Spinal cord (tissue), 10 donors: ENCODE measurements around the gene CFAP73. TPM values are rescaled to one million over a fixed set of nuclear protein-coding genes. Genes with fewer than 3 reads are reported as not detected.

Experiments
- DNase-seq, 6 donors: peaks; one replicate each; pipeline versions ENCODE4 v3.0.0 to v3.0.0-alpha.2; 2013 to 2015; ENCODE audit warnings: low spot score in 6 of 6, low read depth in 4 of 6
- H3K27ac ChIP-seq: one replicate; pipeline ENCODE4 v1.5.1; 2013; ENCODE audit warnings: low read depth, low read length, control low read depth
- H3K27me3 ChIP-seq: one replicate; pipeline ENCODE4 v1.6.1; 2013; ENCODE audit warnings: low read length; ENCODE audit not compliant: control insufficient read depth, insufficient read depth
- H3K36me3 ChIP-seq: one replicate; pipeline ENCODE4 v1.6.1; 2013; ENCODE audit warnings: low read length; ENCODE audit not compliant: control insufficient read depth, insufficient read depth
- H3K4me1 ChIP-seq: one replicate; pipeline ENCODE4 v1.6.1; 2013; ENCODE audit warnings: low read length; ENCODE audit not compliant: control insufficient read depth, insufficient read depth
- H3K4me3 ChIP-seq: one replicate; pipeline ENCODE4 v1.5.1; 2013; ENCODE audit warnings: low read depth, low read length, control low read depth
- H3K9me3 ChIP-seq: one replicate; pipeline ENCODE4 v1.6.1; 2013; ENCODE audit warnings: low read length; ENCODE audit not compliant: control insufficient read depth, insufficient read depth
- WGBS: methylation state at CpG from one replicate; pipeline ENCODE4 v1.1.5; 2013; ENCODE audit warnings: missing lambda C conversion rate; ENCODE audit not compliant: insufficient coverage; 5-methylcytosine and 5-hydroxymethylcytosine counted together
- polyA plus RNA-seq, 2 donors: library from polyadenylated mRNA; unstranded; fragments of 120-200 nt; gene quantifications; one replicate each; pipeline ENCODE4 v1.2.1, GENCODE V29; 2013; ENCODE audit not compliant: insufficient read length in 2 of 2
- total RNA-seq, 2 donors: library from RNA; depleted of rRNA in 1 of 2; stranded (reverse); fragments of 120-200 nt in 1 of 2; fragments of >200 nt in 1 of 2; gene quantifications; one replicate each; pipeline versions ENCODE4 v1.2.3 to v1.2.4, GENCODE V29; 2013 to 2014
- donor health status: healthy.

The CFAP73 gene
- total and polyA plus RNA-seq, 4 donors, result 1.2 to 14.9 (median 10.0) TPM

DNA sequence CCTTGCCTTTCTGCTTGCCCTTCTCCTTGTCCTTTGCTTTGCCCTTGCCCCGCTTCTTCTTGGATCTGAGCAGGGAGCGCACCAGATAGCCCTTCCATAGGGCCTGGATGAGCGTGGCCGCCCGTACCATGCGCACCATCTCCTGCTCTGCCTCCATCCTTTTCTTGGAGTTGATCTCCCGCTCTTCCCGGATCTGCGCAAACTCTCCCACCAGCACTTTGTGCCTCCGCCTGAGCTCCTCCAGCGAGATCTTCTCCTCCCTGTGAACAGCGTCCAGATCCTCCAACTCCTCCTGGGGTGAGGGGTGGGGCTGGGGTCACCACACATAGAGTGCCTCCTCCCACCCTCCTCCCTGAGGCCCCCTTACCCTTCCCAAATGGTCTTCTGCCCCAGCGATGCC, 46.1 kb downstream of the CFAP73 start:
- H3K27ac ChIP-seq, result no peak overlapping the region
- WGBS, result 93% methylated on average over 10 of the region's 13 CpGs

DNA sequence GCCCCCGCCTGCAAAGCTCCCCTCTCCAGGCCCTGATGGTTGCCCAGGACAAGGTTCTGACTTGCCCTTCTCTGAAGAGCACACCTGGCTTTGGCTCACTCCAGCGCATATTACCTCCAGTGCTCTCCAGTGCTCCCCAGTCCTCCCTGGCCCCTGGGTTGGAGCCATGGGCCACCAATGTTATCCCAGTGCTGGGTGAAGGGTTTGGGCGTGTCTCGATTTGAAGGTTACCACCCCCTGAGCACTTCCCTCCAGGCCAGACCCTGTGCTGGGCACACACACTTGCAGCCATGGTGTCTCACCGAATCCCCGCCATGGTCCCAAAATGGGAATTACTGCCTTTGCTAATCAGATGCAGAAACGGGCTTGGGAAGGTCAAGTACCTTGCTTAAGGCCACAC, 47.1 kb downstream of the CFAP73 start:
- Histone ChIP-seq H3K27ac (no peak overlapping the region), H3K4me3 (no peak overlapping the region), H3K36me3 (peaks cover 20% of the 10 kb centered on the region), H3K27me3 (no peaks in the 10 kb centered on the region), H3K9me3 (no peaks in the 10 kb centered on the region), H3K4me1 (peaks cover 17% of the 10 kb centered on the region)
- WGBS, result 85% methylated on average over 4 of the region's 7 CpGs
- no peak for DNase-seq

More for the DNA sequence above, 46.1 kb downstream of the CFAP73 start:
- Histone ChIP-seq H3K36me3 (peaks cover 28% of the 10 kb centered on the region), H3K4me1 (peaks cover 11% of the 10 kb centered on the region), H3K4me3 (no peak overlapping the region), H3K9me3 (no peaks in the 10 kb centered on the region), H3K27me3 (no peaks in the 10 kb centered on the region)
- no peak for DNase-seq

DNA sequence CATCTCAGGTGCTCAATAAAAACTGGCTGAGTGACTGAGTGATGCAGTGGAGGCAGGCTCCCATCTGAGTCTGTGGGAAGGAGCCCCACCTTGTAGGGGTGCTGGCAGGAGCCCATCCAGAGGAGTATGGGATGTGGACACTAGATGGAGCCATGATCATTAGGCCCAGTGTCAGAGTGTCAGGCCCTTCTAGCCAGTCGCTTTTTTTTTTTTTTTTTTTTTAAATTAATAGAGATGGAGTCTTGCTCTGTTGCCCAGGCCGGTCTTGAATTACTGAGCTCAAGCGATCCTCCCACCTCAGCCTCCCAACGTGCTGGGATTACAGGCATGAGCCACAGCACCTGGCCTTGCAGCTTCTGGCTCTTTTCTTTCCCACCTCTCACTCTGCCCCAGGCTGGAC, 47.5 kb downstream of the CFAP73 start:
- Histone ChIP-seq H3K4me3 (no peak overlapping the region), H3K9me3 (no peaks in the 10 kb centered on the region), H3K4me1 (peaks cover 20% of the 10 kb centered on the region), H3K27me3 (no peaks in the 10 kb centered on the region), H3K36me3 (peaks cover 16% of the 10 kb centered on the region), H3K27ac (no peak overlapping the region)
- peak in 3 of 6 donors; percentile 31 to 83 (median 81) for DNase-seq
- WGBS, result 22% methylated on average over 3 of the region's 4 CpGs

DNA sequence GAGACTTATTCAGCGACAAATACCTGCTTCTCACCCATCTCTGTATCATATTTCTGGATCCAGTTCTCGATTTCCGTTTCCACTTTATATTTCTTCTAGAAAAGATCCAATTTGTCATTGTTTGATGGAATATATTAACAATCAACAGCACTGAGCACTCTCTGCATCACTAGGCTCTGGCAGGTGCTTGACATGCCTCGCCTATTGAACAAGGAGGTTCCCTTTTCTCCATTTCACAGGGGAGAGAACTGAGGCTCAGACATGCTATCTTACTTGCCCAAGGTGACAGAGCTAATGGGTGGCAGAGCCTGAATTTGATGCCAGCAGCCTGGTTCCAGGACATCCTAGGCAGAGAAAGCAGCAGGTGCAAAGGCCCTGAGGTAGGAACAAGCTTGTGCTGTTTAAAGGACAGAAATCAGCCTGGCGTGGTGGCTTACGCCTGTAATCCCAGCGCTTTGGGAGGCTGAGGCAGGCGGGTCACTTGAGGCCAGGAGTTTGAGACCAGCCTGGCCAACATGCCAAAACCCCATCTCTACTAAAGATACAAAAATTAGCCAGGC, 48.1 kb downstream of the CFAP73 start:
- H3K9me3 ChIP-seq, result no peaks in the 10 kb centered on the region
- H3K36me3 ChIP-seq, result peaks cover 10% of the 10 kb centered on the region
- peaks cover 19% of the 10 kb centered on the region for H3K4me1 ChIP-seq
- DNase-seq, result no peak
- no peak overlapping the region for H3K27ac ChIP-seq
- no peak overlapping the region for H3K4me3 ChIP-seq
- WGBS, result 100% methylated on average over 4 of the region's 8 CpGs
- no peaks in the 10 kb centered on the region for H3K27me3 ChIP-seq

DNA sequence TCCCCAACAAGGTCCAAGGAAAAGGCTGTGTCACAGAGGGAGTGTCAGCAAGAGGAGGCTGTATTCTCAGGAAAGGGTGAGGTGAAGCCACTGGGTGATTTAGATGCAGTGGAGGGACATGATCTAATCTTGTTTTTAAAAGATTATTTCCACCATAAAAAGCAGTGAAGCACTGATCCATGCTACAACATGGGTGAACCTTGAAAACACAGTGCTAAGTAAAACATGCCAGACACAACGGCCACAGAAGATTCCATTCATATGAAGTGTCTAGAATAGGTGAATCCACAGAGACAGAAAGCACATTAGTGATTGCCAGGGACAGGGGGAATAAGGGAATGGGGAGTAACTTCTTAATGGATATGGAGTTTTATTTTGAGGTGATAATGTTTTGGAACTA, 48.8 kb downstream of the CFAP73 start:
- Histone ChIP-seq H3K27me3 (no peaks in the 10 kb centered on the region), H3K9me3 (no peaks in the 10 kb centered on the region), H3K4me3 (no peak overlapping the region), H3K4me1 (peaks cover 14% of the 10 kb centered on the region), H3K36me3 (peaks cover 5% of the 10 kb centered on the region), H3K27ac (no peak overlapping the region)
- WGBS, result 78% methylated on average over 1 of the region's 1 CpG
- DNase-seq, result no peak

DNA sequence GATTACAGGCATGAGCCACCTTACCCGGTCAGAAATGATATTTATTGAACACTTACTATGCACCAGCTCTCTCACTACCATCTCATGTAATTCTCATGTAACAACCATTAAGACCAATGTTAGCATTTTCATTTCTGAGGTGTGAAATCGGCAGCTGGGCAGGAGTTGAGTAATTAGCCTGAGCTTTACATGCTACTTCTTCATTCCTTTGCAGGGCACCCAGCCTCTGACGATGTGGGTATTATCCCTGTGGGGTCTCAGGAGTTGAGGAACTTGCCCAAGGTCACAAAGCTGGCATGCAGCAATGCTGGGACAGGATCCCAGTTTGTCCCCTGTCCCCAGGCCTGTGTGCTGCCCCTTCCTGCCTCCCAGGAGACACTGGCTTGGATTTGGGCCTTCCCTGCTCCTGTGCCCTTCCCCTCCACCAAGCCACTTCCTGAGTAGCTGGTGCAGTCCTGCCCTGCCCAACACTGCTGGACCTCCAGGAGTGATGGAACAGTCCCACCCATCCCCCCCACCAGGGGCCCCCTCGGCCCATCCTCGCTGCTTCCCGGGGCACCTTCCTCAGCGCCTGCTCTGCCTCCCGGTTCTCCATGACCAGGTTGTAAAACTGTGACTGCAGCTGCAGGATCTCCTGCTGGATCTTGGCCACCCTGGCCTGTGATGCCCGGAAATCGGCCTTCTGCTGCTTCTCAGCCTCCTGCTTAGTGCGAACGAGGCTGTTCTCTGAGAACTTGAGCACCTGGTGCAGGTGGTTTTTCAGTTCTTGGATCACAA, 50.7 kb downstream of the CFAP73 start:
- no peak for DNase-seq
- Histone ChIP-seq H3K27ac (no peak overlapping the region), H3K4me1 (peaks cover 14% of the 10 kb centered on the region), H3K36me3 (peaks cover 5% of the 10 kb centered on the region), H3K9me3 (no peaks in the 10 kb centered on the region), H3K27me3 (no peaks in the 10 kb centered on the region), H3K4me3 (no peak overlapping the region)
- 80% methylated on average over 11 of the region's 12 CpGs for WGBS

DNA sequence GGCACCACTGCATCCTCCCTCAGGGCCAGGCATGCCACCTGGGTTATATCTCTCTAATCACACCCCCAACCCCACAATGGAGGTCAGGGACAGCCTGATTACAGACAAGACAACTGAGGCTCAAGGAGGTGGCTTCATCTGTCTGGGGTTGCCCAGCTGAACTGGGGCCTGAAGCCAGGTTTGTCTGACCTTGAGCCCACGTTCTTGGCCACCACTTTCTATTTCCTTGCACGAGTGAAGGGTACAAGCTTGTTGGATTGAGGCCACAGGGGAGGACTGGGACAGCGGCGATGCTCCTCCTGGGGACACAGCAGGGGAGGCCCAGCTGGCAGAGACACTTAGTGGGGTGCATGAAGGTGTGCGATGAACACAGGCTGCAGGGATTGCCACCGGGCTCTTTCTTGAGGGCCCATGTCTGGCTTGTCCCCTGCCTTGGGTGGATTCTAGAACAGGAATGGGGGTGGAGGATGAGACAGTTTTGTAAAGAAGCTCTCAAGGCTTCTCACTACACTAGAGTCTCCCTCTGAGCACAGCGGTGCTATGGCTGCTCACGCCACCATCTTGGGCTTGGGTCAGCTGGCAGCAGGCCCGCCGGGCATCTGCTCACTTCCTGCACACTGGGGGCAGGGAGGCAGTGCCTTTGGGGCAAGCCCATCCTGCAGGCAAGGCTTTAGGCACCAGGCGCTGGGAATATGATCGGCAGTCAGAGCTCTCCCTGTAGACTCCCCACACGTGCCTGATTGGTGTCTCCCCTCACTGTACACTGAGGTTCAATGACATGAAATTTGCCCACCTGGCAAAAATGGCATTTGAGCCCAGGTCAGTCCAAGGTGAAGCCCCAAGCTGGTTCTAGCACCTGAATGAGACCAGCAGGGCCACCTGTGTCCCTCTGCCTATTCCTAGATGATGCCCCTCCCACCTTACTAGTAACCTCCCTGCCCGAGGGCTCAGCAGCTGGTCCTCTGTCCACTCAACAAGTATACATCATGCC, 52.0 kb downstream of the CFAP73 start:
- no peak overlapping the region for H3K27ac ChIP-seq
- peaks cover 5% of the 10 kb centered on the region for H3K36me3 ChIP-seq
- DNase-seq, result no peak
- peaks cover 14% of the 10 kb centered on the region for H3K4me1 ChIP-seq
- WGBS, result 66% methylated on average over 11 of the region's 14 CpGs
- no peak overlapping the region for H3K4me3 ChIP-seq
- no peaks in the 10 kb centered on the region for H3K27me3 ChIP-seq
- no peaks in the 10 kb centered on the region for H3K9me3 ChIP-seq

DNA sequence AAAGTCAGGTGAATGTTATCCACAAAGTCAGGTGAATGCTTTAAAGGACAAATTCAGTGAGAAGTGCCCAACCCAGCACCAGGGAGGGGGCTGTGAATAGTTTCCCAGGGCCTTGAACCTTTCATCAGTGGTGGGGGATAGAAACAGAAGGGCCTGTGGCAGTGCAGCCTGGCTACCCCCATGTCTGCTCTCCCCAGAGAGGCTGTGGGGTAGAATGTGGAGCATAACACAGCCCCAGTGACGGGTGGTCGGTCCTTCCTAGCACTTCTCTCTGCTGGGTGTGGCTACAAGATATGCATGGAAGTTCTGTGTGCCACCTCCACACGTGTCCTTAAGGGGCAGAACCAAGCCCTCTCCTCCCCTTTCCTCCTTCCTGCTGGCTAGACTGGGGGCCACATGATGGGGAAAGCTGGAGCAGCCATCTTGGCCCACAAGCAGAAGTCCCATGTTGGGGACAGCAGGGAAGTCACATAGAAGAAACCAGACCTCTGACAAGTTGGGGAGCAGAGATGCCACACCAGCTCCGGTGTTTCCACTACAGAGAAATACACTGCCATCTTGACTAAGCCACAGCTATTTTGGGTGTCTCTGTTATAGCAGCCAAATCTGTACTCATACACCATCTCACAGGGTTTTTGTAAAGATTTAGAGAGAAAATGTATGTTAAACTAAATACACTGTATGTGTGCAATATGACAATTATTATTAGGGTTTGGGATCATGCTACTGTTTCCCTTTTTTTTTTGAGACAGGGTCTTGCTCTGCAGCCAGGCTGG, 53.0 kb downstream of the CFAP73 start:
- H3K4me3 ChIP-seq, result no peak overlapping the region
- peaks cover 9% of the 10 kb centered on the region for H3K36me3 ChIP-seq
- H3K4me1 ChIP-seq, result peaks cover 9% of the 10 kb centered on the region
- H3K9me3 ChIP-seq, result no peaks in the 10 kb centered on the region
- DNase-seq, result no peak
- WGBS, result 87% methylated on average over 4 of the region's 4 CpGs
- H3K27ac ChIP-seq, result no peak overlapping the region
- H3K27me3 ChIP-seq, result no peaks in the 10 kb centered on the region
